Ascending aorta (tissue), 2 donors: ENCODE results near the gene CMPK2. TPM values are rescaled to one million over a fixed set of nuclear protein-coding genes. Genes with fewer than 3 reads are reported as not detected.
A peak's percentile ranks its signal among the peaks of the same experiment; 100 is the strongest.

Experiments
- DNase-seq, 2 donors: peaks; one replicate each; pipeline ENCODE4 v3.0.0-alpha.2; 2019; ENCODE audit warnings: low spot score in 2 of 2
- H3K27ac ChIP-seq, 2 donors: fragments of 200-600 bp; sonication (generic); one replicate each; pipeline ENCODE4 v1.5.1; 2016 to 2017; ENCODE audit warnings: mild to moderate bottlenecking in 1 of 2
- H3K27me3 ChIP-seq: fragments of 200-600 bp; sonication (generic); one replicate; pipeline ENCODE4 v1.5.1; 2017
- H3K36me3 ChIP-seq, 2 donors: fragments of 200-600 bp; sonication (generic); one replicate each; pipeline ENCODE4 v1.5.1; 2016
- H3K4me1 ChIP-seq, 2 donors: fragments of 200-600 bp; sonication (generic); one replicate each; pipeline ENCODE4 v1.5.1; 2016 to 2017; ENCODE audit warnings: mild to moderate bottlenecking in 1 of 2
- H3K4me3 ChIP-seq, 2 donors: fragments of 200-600 bp; sonication (generic); one replicate each; pipeline ENCODE4 v1.5.1; 2016 to 2017; ENCODE audit warnings: mild to moderate bottlenecking in 1 of 2
- H3K9me3 ChIP-seq, 2 donors: fragments of 200-600 bp; sonication (generic); one replicate each; pipeline ENCODE4 v1.5.1; 2016
- intact Hi-C: fragments of 100-400 bp; cut with DNase I; formaldehyde crosslinking; loops from one replicate; pipeline ENCODE4 v1.15.1; 2023
- total RNA-seq: library from RNA; depleted of rRNA; stranded (reverse); fragments of >200 nt; gene quantifications from one replicate; pipeline ENCODE4 v1.1.0, GENCODE V29; 2016
- TF ChIP-seq, protein P1 (sequence below), 3 experiments: fragments of 200-600 bp in 2 of 3; fragments of 450-650 bp in 1 of 3; sonication (generic) in 2 of 3; IDR thresholded peaks; one replicate each; pipeline ENCODE4 v1.5.1; 2016 to 2019; ENCODE audit warnings: antibody characterized with exemption in 3 of 3, mild to moderate bottlenecking in 1 of 3, moderate library complexity in 1 of 3

CMPK2 gene
- total RNA-seq, 1 donor from 2014 or later, result 9.4 TPM

DNA sequence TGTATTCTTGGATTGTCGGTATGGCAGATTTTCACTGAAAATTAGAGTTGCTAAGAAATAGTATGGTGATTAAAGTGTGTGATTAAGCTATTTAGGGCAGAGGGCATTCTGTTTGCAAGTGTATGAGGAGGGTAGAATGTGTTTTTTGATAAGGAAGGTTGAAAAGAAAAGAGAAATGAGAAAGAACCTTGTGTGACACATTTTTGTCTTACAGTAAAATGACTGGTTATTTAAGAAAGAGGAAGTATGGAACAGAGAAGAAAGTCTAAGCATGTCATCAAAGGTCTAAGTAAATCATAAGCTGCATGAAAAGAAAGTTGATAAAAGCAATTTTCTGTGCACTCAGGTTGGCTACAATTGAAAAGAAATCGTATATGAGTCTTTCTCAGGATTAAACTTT, 6.7 kb upstream of the CMPK2 start:
- Histone ChIP-seq H3K27me3 (no peaks in the 10 kb centered on the region), H3K4me3 (no peak overlapping the region), H3K4me1 (no peaks in the 10 kb centered on the region), H3K27ac (no peak overlapping the region), H3K36me3 (no peaks in the 10 kb centered on the region), H3K9me3 (no peaks in the 10 kb centered on the region)
- intact Hi-C loops, result no loop called here
- TF ChIP-seq, protein P1, sequence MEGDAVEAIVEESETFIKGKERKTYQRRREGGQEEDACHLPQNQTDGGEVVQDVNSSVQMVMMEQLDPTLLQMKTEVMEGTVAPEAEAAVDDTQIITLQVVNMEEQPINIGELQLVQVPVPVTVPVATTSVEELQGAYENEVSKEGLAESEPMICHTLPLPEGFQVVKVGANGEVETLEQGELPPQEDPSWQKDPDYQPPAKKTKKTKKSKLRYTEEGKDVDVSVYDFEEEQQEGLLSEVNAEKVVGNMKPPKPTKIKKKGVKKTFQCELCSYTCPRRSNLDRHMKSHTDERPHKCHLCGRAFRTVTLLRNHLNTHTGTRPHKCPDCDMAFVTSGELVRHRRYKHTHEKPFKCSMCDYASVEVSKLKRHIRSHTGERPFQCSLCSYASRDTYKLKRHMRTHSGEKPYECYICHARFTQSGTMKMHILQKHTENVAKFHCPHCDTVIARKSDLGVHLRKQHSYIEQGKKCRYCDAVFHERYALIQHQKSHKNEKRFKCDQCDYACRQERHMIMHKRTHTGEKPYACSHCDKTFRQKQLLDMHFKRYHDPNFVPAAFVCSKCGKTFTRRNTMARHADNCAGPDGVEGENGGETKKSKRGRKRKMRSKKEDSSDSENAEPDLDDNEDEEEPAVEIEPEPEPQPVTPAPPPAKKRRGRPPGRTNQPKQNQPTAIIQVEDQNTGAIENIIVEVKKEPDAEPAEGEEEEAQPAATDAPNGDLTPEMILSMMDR (IDR thresholded peaks at IDR 0.05), result no peak
- DNase-seq, result no peak

DNA sequence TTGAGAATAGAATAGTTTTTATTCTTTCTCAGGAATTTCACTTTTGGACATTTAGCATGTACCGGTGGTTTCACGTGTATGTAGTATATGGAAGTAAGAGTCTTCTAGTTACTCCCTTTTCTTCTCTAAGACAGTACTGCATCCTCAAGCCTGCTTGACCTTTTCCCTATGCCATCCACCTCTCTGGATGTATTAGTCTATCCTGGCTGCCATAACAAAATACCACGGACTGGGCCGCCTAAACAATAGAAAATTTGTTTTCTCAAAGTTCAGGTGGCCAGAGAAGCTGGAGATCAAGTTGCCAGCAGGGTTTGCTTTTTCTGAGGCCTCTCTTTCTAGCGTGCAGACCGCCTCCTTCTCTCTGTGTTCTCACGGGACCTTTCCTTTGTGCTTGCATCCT, 1.3 kb upstream of the CMPK2 start:
- intact Hi-C loops, result no loop called here
- Histone ChIP-seq H3K9me3 (no peaks in the 10 kb centered on the region), H3K4me3 (peak overlapping the region in 1 of 2 donors; percentile 95)

DNA sequence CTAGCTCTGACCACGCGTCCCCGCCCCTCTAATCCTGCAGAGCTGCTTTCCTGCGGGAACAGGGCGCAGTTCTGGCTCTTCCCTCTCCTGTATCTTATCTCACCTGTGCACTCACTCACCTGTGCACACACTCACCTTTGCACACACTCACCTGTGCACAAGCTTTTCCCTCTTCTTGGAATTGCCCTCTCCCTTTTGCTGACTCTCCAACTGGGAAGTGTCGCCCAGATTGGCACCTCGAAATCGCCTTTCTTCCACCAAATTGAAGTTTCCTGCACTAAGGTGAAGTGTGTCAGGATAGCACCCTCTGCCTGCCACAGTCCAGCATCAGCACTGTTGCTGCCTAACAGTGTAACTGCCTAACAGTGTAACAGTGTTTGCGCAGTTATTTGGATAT, 566 bp upstream of the CMPK2 start:
- Histone ChIP-seq H3K4me1 (peaks cover 7 to 10% of the 10 kb centered on the region in 2 donors), H3K36me3 (peaks cover 0 to 2% of the 10 kb centered on the region in 2 donors), H3K27me3 (no peaks in the 10 kb centered on the region), H3K9me3 (no peaks in the 10 kb centered on the region), H3K27ac (peak overlapping the region; percentile 72 to 83), H3K4me3 (peak overlapping the region; percentile 83 to 95)
- DNase-seq, result no peak
- TF ChIP-seq, protein P1 (IDR thresholded peaks at IDR 0.05), result peak in 1 of 3 experiments; percentile 47
- intact Hi-C loops, result no loop called here

More for the DNA sequence above, 1.3 kb upstream of the CMPK2 start:
- no peak for DNase-seq
- peaks cover 7 to 10% of the 10 kb centered on the region in 2 donors for H3K4me1 ChIP-seq
- H3K36me3 ChIP-seq, result no peaks in the 10 kb centered on the region
- H3K27ac ChIP-seq, result no peak overlapping the region
- TF ChIP-seq, protein P1 (IDR thresholded peaks at IDR 0.05), result no peak
- no peaks in the 10 kb centered on the region for H3K27me3 ChIP-seq

DNA sequence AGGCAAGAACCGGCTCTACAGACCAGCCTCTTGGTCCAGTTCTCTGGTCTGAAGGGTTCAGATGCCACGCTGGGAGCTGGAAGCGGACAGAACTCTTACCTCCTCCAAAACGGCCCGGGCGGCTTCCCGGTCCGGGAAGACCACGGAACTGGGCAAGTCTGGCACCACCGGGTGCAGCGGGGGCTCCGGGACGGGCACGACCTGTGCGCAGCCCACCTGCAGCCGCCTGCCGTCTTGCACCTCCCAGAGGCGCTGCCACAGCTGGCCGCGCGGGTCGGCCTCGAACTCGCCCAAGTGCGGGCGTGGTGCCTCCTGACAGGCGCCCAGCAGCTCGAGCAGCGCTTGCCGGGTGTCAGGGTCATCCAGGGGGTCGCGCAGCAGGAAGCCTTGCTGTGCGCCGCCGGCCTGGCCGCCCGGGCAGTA, 773 bp downstream of the CMPK2 start:
- Histone ChIP-seq H3K4me1 (peaks cover 7 to 10% of the 10 kb centered on the region in 2 donors), H3K36me3 (peaks cover 9 to 11% of the 10 kb centered on the region in 2 donors), H3K9me3 (no peaks in the 10 kb centered on the region), H3K4me3 (peak overlapping the region; percentile 83 to 95), H3K27ac (peak overlapping the region; percentile 21 to 83), H3K27me3 (no peaks in the 10 kb centered on the region)
- intact Hi-C loops, result no loop called here
- DNase-seq, result no peak
- TF ChIP-seq, protein P1 (IDR thresholded peaks at IDR 0.05), result no peak

DNA sequence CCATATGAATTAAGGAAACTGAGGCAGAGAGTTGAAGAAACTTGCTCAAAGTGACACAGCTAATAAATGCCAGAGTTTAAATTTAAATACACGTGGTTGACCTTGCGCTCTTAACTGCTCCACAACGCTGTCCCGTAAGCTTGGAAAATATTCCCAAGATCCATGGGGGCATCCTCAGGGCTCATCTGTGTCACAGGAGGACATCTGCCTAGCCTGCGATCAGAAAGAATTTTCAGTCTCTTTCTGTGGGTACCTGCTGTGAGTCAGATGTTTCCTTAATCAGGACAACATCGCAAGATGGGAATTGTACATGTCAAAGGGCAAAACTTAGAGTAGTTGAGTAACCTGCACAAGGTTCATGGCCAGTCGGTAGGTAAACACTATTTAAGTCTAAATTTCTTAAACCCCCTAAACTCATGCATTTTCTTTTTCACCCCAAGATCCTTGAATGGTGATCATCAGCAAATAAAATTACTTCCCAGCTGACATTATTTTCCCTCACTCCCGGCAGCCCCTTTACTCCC, 1.4 kb downstream of the CMPK2 start:
- peak overlapping the region in 1 of 2 donors; percentile 95 for H3K4me3 ChIP-seq

More for the DNA sequence above, 1.4 kb downstream of the CMPK2 start:
- Histone ChIP-seq H3K4me1 (peaks cover 7 to 10% of the 10 kb centered on the region in 2 donors), H3K36me3 (peaks cover 15 to 16% of the 10 kb centered on the region in 2 donors), H3K27me3 (no peaks in the 10 kb centered on the region), H3K27ac (no peak overlapping the region), H3K9me3 (no peaks in the 10 kb centered on the region)
- TF ChIP-seq, protein P1 (IDR thresholded peaks at IDR 0.05), result no peak
- intact Hi-C loops, result no loop called here
- no peak for DNase-seq
